ENCODE measurements around the gene RAB3GAP2.
"Not testable (repeated sequence)": the region's sequence is repeated elsewhere in the genome, so short reads cannot be mapped to it uniquely, and the experiment has no call there.

Gene RAB3GAP2

GRCh38 chr1:220287129-220287528 lies 14.9 kb upstream of the RAB3GAP2 start:
- FAIRE-seq (no peak), DNase-seq (ENCODE audit: extremely low spot score, insufficient read length, low read depth) (no peak)

- FAIRE-seq: no peak
- DNase-seq (ENCODE audit: extremely low spot score, insufficient read length, low read depth): no peak
Measured at GRCh38 chr1:220283625-220284024, 11.4 kb upstream of the RAB3GAP2 start.

DNA sequence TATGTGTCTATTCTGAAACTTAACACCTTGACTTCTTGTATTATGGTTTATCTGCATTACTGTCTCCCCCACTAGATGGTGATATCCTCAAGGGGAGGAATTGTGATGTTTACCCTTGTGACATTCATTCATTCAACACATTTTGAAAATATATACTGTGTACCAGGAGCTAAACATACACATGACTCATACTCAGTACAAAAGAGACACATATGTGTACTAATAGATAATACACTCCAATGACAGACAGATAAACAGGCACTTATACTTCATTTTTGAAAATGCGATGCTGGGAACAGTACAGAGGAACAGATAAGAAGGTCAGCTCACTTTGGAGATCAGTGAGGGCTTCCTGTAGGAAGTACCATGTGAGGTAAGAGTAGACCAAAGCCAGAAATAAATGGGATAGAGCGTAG lies 8.9 kb upstream of the RAB3GAP2 start:
- DNase-seq (ENCODE audit: extremely low spot score, insufficient read length, low read depth) (no peak), FAIRE-seq (no peak)

DNA sequence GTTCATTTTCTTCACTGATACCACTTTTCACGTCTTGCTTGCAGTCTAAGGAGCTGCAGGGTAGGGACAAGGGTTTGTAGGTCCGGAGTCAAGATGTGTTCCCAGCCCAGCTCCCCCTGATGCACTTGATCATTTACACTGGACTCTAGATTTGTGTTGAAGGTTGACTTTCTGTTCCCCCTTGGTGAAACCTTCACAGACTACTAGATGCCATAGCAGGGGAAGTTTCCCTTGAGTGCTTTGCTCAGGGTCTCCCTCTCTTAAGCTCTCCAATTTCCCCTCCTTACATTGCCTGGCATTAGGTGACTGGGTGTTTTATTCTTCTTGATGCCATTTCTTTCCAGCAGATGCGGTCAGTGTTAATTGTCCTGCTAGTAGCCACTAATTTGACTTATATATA lies 8.0 kb upstream of the RAB3GAP2 start:
- DNase-seq (ENCODE audit: extremely low spot score, insufficient read length, low read depth) (no peak), FAIRE-seq (no peak)

DNA sequence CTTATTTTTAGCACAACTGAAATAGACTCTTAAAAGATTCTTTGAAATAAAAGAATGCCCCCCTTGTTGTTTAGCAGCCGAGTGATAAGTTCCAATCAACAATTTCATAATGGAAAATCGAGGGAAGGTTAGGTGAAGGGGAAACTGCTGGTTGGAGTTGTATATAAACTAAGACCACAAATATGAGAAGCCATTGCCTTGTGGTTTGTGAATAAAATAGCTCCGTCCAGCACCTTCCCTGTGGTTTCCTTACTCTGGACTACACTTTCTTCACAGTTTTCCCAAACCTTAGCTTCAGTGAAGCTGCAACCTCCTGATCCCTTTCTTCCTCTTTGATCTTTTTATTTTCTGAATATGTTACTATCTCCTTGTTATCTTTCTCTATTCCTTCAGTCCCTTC lies 6.7 kb upstream of the RAB3GAP2 start:
- DNase-seq (ENCODE audit: extremely low spot score, insufficient read length, low read depth) (no peak), FAIRE-seq (no peak)

DNA sequence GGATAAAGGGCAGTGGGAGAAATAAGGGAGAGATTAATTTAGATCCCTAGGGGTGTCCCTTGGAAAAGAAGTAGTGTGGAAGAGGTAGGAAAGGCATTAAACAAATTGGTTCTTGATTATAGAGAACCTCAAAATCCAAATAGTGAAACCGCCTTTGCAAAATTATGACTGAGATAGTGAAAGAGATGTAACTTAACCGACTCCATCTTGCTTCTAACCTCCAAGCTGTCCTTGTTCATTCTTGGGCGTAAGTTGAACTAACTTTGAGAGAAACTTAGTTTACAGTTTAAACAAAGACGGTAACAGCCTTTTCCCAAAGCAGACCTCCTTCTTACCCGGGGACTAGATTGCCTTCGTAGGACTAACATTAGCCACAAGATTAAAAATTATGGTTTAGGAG lies 3.2 kb upstream of the RAB3GAP2 start:
- no peak for DNase-seq (ENCODE audit: extremely low spot score, insufficient read length, low read depth)
- no peak for FAIRE-seq

DNA sequence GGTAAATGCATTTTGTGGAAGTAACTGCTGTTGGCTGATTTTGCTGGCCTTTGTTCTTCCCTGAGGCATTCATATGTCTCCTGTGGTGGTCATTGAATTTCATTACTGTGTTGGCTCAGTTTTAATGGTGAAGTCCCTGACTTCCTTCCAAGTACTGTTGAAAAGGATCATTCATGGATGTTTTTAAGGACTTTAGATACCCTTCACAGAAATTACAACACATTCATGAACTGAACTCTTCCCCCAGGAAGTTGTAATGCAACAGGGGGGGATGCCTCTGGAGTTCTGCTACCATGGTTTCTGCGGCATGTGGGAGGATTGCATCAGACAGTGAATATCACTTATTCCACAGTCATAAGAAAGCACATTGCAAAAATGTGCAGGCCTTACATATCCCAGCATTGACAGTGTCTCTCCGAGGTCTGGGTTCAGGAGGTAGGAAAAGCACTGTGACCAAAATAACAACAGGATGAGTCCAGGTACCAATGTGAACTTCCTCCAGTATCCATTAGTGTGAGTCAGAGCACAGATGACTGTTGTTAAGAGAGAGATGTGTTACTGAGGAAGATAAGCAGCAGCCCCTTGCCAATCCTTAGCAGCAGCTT lies 2.1 kb upstream of the RAB3GAP2 start:
- DNase-seq (ENCODE audit: extremely low spot score, insufficient read length, low read depth): no peak
- FAIRE-seq: no peak

DNA sequence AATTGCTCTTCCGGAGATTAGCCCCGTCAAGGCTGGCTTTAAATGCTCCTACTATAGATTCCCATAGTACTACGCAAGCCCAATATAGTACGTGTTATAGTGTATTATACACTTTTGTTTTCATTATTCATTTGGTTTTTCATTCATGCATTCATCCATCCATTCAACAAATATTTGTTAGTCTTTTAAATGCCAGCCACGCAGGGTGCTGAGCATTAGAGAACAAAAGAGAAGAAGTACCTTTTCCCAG lies 513 bp upstream of the RAB3GAP2 start:
- no peak for FAIRE-seq
- DNase-seq (ENCODE audit: extremely low spot score, insufficient read length, low read depth): no peak

DNA sequence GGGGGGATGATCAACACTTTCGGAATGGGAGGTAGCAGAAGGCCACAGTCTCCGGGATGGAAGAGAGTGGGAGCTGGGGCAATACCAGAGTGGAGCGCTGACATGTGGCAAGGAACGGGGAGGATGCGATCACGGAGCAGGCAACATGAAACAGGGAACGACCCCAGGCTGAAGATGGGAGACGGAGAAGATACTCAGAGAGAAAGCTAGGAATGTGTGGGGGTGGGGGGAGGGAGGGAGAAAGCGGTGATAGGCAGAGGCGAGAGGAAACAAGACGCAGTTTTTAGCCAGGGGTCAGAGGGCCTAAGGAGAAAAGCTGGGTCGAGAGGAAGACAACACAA lies 577 bp downstream of the RAB3GAP2 start:
- DNase-seq (ENCODE audit: extremely low spot score, insufficient read length, low read depth): no peak

GRCh38 chr1:220269036-220269435 lies 3.2 kb downstream of the RAB3GAP2 start:
- FAIRE-seq (no peak), DNase-seq (ENCODE audit: extremely low spot score, insufficient read length, low read depth) (no peak)

More for the DNA sequence above, 577 bp downstream of the RAB3GAP2 start:
- no peak for FAIRE-seq

- FAIRE-seq (no peak), DNase-seq (ENCODE audit: extremely low spot score, insufficient read length, low read depth) (no peak)
Measured at GRCh38 chr1:220267630-220268029, 4.6 kb downstream of the RAB3GAP2 start.

GRCh38 chr1:220260228-220260627 lies 12.0 kb downstream of the RAB3GAP2 start:
- DNase-seq (ENCODE audit: extremely low spot score, insufficient read length, low read depth); FAIRE-seq: not testable (repeated sequence)

GRCh38 chr1:220259756-220260155 lies 12.5 kb downstream of the RAB3GAP2 start:
- not testable (repeated sequence) for FAIRE-seq; DNase-seq (ENCODE audit: extremely low spot score, insufficient read length, low read depth)

GRCh38 chr1:220256194-220256593 lies 16.1 kb downstream of the RAB3GAP2 start:
- not testable (repeated sequence) for FAIRE-seq; DNase-seq (ENCODE audit: extremely low spot score, insufficient read length, low read depth)

DNA sequence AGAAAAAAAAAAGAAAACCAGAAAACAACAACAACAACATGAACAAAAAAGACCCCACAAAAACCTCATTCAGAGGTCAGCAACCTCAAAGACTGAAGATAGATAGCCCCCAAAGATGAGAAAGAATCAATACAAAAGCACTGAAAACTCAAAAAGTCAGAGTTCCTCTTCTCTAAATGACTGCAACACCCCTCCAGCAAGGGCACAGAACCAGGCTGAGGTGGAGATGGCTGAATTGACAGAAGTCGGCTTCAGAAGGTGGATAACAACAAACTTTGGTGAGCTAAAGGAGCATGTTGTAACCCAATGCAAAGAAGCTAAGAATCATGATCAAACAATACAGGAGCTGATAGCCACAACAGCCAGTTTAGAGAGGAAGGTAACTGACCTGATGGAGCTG lies 17.0 kb downstream of the RAB3GAP2 start:
- no peak for FAIRE-seq

GRCh38 chr1:220253290-220253689 lies 19.0 kb downstream of the RAB3GAP2 start:
- not testable (repeated sequence) for FAIRE-seq; DNase-seq (ENCODE audit: extremely low spot score, insufficient read length, low read depth)

More for the DNA sequence above, 17.0 kb downstream of the RAB3GAP2 start:
- no peak for DNase-seq (ENCODE audit: extremely low spot score, insufficient read length, low read depth)

DNA sequence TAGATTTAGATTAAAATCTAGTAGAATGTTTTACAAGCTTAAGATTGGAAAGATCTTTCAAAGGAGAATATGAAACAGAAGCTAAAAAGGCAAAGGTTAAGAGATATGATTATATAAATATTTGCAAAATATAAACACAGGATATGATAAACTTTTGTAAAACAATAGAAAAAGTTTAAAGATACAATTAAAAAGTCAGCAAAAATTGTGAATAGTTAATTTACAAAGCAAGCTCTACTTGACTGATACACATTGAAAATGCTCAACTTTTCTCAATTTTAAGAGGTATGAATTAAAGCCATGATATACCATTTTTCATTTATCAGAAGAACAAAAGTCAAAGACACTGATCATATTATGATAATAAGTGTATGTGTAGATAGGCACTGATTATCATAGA lies 21.0 kb downstream of the RAB3GAP2 start:
- DNase-seq (ENCODE audit: extremely low spot score, insufficient read length, low read depth): no peak
- no peak for FAIRE-seq

GRCh38 chr1:220250681-220251080 lies 21.6 kb downstream of the RAB3GAP2 start:
- FAIRE-seq (no peak), DNase-seq (ENCODE audit: extremely low spot score, insufficient read length, low read depth) (no peak)

- DNase-seq (ENCODE audit: extremely low spot score, insufficient read length, low read depth) (no peak), FAIRE-seq (no peak)
Measured at GRCh38 chr1:220249522-220249921, 22.7 kb downstream of the RAB3GAP2 start.

DNA sequence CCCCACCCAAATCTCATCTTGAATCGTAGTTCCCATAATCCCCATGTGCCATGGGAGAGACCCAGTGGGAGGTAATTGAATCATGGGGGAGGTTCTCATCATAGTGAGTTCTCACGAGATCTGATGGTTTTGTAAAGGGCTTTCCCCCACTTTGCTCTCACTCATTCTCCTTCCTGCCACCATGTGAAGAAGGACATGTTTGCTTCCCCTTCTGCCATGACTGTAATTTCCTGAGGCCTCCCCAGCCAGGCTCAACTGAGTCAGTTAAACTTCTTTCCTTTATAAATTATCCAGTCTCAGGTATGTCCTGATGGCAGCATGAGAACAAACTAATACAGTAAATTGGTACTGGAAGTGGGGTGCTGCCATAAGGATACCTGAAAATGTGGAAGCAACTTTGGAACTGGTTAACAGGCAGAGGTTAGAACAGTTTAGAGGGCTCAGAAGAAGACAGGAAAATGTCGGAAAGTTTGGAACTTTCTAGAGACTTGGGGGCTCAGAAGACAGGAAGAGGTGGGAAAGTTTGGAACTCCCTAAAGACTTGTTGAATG lies 23.5 kb downstream of the RAB3GAP2 start:
- FAIRE-seq; DNase-seq (ENCODE audit: extremely low spot score, insufficient read length, low read depth): not testable (repeated sequence)

DNA sequence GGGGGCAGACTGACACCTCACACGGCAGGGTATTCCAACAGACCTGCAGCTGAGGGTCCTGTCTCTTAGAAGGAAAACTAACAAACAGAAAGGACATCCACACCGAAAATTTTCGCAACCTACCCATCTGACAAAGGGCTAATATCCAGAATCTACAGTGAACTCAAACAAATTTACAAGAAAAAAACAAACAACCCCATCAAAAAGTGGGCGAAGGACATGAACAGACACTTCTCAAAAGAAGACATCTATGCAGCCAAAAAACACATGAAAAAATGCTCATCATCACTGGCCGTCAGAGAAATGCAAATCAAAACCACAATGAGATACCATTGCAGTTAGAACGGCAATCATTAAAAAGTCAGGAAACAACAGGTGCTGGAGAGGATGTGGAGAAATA lies 26.4 kb downstream of the RAB3GAP2 start:
- FAIRE-seq; DNase-seq (ENCODE audit: extremely low spot score, insufficient read length, low read depth): not testable (repeated sequence)

DNA sequence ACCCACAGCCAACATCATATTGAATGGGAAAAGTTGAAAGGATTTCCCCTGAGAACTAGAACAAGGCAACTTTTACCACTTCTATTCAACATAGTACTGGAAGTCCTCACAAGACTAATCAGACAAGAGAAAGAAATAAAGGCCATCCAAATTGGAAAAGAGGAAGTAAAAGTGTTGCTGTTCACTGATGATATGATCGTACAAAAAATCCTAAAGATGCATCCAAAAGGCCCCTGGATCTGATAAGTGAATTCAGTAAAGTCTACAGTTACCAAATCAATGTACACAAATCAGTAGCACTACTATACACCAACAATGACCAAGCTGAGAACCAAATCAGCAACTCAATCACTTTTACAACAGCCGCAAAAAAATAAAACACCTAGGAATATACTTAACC lies 28.3 kb downstream of the RAB3GAP2 start:
- DNase-seq (ENCODE audit: extremely low spot score, insufficient read length, low read depth): no peak
- no peak for FAIRE-seq

Data from GM18507 (cell line).